NCI-H1105 (cell line): Measurements from ENCODE around the gene NDUFA11.
A peak's percentile ranks its signal among the peaks of the same experiment; 100 is the strongest.

Source experiments
- DNase-seq: peaks from one replicate; lab custom pipeline; 2025; lab: John Stamatoyannopoulos, UW

Gene NDUFA11

DNA sequence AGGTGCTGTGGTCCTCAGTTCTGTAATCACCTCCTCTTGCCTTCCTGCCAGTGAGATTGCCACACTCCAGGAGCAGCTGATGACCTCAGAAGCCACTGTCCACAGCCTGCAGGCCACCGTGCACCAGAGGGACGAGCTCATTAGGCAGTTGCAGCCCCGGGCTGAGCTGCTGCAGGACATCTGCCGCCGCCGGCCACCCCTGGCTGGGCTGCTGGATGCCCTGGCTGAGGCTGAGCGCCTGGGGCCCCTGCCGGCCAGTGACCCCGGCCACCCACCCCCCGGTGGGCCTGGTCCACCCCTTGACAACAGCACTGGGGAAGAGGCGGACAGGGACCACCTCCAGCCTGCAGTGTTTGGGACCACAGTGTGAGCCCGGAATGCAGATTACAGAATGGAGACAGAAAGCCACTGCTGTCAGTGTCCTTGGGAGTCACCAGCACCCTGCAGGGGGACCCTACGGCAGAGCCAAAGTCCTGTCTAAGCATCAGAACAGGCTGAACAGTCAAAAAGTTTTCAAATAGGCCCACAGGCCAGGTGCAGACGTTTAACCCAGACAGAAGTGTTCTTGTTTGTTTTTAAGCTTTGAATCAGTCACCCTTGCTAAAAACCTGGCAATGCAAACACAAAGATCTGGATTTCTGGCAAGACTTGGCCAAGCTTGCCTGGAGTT lies 5.3 kb upstream of the NDUFA11 start:
- no peak for DNase-seq

DNA sequence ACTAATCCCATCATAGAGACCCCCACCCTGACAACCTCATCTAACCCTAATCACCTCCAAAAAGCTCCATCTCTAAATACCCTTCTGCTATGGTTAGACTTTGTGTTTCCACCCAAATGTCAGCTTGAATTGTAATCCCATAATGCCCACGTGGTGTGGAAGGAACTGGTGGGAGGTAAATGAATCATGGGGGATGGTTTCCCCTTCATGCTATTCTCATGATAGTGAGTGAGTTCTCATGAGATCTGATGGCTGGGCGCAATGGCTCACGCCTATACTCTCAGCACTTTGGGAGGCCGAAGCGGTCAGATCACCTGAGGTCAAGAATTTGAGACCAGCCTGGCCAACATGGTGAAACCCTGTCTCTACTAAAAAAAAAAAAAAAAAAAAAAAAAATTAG lies 3.7 kb upstream of the NDUFA11 start:
- no peak for DNase-seq

- no peak for DNase-seq
Measured at GRCh38 chr19:5905114-5905778, 1.7 kb upstream of the NDUFA11 start.

DNA sequence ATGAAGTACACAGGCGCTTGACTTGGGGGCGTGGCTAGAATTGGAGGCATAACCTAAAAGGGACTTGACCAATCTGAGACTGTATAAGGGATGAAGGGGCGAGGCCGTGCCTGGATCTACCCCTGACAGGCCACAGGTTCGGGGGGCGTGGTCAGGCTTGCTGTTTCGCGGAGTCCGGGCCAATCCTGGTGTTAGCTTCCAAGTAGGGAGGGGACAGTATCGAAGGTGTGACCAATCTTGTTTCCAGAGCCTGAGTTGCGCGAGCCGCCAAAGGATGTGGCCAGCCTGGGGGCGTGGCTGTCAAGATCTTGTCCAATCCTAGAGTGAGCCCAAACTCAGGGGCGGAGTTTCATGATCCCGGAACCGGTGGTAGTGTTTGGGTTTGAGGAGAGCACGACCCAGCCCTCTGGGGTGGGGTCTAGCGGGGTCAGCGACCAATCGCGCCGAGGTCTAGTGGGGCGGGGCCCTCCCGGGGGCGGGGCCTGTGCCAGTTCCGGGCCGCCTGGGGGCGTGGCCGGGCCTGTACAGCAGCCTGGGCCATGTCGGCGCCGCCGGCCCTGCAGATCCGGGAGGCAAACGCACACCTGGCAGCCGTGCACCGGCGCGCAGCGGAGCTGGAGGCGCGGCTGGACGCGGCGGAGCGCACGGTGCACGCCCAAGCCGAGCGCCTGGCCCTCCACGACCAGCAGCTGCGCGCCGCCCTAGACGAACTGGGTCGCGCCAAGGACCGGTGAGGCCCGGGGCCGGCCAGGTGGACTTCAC lies 943 bp upstream of the NDUFA11 start, which contains the start of gene VMAC:
TSS of gene VMAC (plus strand) at position 521 of the 762 bp plus-strand sequence. CDS start at position 540, 19 bp downstream.
- peak; percentile 100 for DNase-seq

DNA sequence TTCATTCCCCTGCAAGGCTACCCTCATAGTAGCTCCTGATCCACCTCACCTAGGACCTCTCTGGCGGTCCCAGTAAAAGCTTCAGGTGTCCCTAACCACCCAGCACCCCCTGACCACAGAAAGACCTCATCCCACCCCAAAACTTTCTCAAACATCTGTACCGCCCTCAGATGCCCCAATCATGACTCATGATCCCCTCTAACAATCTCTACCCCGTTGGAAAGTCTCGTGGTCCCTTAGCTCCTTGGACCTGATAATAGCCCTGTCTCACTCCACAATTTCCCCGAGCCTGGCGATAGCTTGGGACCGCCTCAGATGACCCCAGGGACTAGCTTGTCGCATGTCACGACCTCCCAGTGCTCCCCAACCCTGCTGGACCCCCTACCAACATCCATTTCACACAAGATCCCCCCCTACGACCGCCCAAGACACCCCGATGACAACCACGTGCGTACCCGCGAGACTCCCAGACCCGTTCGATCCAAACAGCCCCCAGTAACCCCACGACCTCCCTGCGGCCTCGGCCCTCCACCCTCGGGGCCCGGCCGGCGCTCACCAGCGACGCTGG lies 450 bp downstream of the NDUFA11 start:
- no peak for DNase-seq

DNA sequence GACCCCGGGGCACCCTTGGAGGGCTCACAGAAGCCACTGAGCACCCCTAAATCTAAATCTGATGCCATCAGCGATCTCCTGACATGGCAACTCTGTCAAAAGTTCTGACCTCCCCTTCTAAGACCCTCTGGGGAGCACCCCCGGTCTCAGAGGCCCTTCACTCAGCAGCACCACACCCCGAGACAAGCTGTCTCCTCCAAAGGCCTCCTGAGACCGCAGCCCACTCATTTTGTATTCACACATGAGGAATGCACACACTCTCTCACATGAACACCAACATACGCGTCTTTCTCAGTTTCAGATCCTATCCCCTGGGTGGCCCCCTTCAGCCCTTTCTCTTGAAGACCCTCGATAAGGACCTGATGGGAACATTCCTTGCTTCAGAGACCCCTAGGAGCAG lies 2.6 kb downstream of the NDUFA11 start:
- no peak for DNase-seq

DNA sequence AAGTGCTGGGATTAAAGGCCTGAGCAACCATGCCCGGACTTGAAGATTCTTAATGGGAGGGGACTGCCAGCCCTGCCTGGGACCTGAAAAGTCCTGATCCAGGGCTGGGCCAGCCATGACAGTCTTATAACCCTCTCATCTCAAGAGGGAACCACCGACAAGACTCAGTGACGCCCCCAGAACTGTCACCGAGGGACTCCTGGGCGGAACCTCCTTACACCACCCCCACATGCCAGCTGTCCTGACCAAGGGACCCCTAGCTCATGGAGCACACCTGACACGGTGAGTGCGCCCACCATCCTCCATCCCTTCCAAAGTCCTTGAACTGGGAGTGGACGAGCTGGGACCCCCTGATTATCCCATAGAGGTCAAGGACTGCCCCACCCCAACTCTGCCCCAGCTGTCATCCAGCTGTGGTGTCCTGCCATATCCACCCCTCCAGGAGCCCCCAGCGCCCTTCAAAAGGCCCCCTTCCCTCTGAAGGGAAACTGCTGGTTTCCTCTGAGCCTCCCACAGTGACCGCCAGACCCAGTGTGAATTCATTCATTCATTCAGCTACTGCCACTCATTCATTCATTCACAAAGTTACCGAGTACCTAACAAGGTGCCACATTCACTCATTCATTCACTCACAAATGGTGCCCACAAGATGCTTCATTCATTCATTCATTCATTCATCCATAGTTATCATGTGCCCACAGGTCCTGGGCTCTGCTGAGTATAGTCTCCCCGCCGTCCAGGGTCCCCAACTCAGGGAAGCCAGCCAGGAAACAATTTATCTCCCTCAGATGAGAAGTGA lies 3.7 kb downstream of the NDUFA11 start:
- DNase-seq, result no peak

- DNase-seq, result no peak
Measured at GRCh38 chr19:5897189-5897969, 6.2 kb downstream of the NDUFA11 start.

- DNase-seq, result no peak
Measured at GRCh38 chr19:5896365-5897076, 7.1 kb downstream of the NDUFA11 start.

DNA sequence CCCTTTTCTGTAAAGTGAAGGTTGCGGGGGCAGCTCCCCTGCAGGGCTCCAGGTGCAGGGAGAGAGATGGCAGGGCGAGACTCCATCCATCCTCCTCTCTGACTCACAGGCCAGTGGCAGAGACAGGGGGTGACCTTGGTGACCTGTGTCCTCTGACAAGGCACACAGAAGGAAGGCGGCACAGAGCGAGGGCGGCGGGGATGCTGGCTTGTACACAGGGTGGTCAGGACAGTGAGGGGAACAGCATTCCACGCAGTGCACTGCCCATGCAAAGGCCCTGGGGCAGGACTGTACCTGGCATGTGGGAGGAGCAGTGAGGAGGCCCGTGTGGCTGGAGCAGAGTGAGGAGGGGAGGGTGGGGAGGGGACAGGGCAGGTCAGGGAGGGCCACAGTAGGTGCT lies 7.7 kb downstream of the NDUFA11 start:
- DNase-seq, result no peak

DNA sequence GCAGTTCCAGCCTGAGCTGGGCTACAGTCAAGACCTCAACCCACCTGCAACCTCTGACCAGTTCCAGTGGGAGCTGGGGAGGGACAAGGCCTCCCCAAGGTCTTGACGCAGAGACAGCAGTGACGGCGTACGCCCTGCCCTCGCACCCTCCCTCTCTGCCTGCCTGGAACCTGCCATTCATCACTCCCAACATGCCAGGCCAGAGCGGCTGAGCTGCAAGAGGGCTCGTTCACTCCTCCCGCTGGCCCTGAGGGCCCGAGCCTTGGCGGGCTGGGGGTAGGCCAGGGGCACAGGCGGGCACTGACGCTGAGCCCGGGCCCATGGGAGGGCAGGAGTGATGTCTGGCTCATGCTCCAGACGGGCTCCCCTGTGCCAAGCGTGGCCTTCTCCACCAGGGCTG lies 8.2 kb downstream of the NDUFA11 start:
- no peak for DNase-seq

GRCh38 chr19:5894704-5895349 lies 8.8 kb downstream of the NDUFA11 start:
- DNase-seq, result no peak

GRCh38 chr19:5893907-5894703 lies 9.5 kb downstream of the NDUFA11 start:
- no peak for DNase-seq

DNA sequence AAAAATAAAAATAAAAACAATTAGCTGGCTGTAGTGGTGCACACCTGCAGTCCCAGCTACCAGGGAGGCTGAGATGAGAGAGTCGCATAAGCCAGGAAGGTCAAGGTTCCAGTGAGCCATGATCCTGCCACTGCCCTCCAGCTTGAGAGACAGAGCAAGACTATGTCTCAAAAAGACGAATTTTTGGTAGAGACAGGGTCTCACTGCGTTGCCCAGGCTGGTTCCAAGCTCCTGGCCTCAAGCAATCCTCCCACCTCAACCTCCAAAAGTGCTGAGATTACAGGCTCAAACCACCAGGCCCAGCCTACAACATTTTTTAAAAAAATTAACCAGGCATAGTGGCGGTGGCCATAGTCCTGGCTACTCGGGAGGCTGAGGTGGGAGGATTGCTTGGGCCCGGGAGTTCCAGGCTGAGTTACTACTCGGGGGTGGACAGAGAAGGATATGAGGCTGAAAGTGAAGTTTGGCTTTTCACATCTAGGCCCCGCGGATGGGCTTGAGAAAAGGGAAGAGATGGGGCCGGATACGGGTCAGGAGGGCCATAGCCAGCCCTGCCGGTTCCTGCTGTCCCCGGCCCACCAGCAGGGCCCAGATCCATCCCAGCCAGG lies 10.2 kb downstream of the NDUFA11 start:
- no peak for DNase-seq

DNA sequence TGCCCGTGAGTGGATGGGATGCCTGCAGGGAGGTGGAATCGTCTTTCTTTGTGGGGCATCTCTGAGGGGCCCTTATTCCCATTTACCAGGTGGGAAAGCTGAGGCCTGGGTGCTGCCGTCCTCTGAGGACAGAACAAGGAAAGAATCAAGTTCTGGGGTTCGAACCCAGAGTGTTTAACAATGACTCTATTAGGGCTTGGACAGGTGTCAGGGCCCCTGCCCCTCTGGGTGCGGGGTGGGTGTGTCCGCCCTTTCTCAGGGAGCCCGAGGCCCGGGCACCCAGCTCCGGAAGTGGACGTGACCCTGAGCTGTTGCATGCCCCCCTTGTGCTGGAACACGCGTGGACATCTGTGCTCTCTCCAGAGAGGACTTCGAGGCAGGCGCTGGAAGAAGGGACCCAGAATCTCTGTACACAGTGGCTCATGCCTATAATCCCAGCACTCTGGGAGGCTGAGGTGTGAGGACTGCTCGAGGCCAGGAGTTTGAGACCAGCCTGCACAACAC lies 10.8 kb downstream of the NDUFA11 start:
- no peak for DNase-seq

GRCh38 chr19:5891938-5892771 lies 11.4 kb downstream of the NDUFA11 start:
- DNase-seq, result no peak

DNA sequence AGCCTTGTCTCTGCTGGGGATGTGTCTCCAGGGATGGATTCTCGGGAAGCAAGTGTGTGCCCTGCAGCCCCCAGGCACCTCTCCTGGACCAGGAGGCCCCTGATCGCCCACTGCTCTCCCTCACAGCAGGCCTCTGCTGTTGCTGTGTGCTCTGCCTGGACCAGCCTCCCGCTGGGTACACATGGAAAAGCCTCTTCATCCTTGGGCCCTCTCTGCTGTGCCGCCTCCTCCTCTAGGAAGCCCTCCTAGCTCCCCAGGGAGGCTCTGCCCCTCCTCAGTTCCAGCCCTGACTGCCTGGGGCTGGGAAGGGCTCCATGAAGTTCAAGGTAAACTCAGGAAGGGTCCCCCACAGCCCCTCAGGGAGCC lies 12.0 kb downstream of the NDUFA11 start:
- no peak for DNase-seq

- no peak for DNase-seq
Measured at GRCh38 chr19:5890099-5890498, 13.5 kb downstream of the NDUFA11 start.
